Measurements from ENCODE around the gene PGM5. TPM values are rescaled to one million over a fixed set of nuclear protein-coding genes. Genes with fewer than 3 reads are reported as not detected.

The PGM5 gene
- total and polyA plus RNA-seq, 2 of the 4 experiments (the other 2 are of a cell fraction): 8.3 to 14.7 TPM

DNA sequence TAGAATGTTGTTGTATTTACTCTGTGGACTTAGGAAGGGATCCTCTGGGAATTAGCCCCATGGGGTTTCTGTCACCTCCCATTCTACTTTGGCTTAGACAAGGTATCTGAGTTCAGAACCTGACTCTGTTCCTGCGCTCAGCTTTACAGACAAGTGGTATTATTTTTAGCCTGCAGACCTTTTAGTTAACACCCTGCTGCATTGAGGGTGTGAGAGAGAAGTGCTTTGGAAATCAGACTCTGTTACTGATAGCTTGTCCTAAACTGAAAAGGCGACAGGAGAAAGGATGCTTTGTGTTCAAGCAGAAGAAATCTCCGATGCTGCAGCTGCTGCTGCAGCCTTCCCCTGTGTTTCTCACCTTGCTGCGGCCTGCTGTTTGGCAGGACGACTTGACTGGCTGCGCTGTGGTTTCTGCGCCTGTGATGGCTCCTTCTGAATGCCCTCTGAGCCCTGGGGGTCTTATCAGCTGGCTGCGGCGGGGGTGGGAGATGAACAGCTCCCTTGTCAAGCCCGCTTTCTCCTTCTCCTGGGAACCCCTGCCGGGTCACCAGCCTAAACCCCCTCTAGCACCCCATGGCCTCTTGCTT is 61.9 kb downstream of the PGM5 start:
- H3K4me3 ChIP-seq (ENCODE audit: insufficient read depth, low read depth, low read length): no peak overlapping the region
- TF ChIP-seq SMC3 (IDR thresholded peaks at IDR 0.05; ENCODE audit: low read depth, low read length): no peak
- TF ChIP-seq MAFK (IDR thresholded peaks at IDR 0.05; ENCODE audit: low read depth, low read length): no peak
- TF ChIP-seq MAZ (IDR thresholded peaks at IDR 0.05; ENCODE audit: borderline replicate concordance, low read depth, low read length): no peak
- TF ChIP-seq, protein P1, sequence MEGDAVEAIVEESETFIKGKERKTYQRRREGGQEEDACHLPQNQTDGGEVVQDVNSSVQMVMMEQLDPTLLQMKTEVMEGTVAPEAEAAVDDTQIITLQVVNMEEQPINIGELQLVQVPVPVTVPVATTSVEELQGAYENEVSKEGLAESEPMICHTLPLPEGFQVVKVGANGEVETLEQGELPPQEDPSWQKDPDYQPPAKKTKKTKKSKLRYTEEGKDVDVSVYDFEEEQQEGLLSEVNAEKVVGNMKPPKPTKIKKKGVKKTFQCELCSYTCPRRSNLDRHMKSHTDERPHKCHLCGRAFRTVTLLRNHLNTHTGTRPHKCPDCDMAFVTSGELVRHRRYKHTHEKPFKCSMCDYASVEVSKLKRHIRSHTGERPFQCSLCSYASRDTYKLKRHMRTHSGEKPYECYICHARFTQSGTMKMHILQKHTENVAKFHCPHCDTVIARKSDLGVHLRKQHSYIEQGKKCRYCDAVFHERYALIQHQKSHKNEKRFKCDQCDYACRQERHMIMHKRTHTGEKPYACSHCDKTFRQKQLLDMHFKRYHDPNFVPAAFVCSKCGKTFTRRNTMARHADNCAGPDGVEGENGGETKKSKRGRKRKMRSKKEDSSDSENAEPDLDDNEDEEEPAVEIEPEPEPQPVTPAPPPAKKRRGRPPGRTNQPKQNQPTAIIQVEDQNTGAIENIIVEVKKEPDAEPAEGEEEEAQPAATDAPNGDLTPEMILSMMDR (conservative IDR thresholded peaks at IDR 0.05; ENCODE audit: low read depth, low read length): no peak
- CTCF ChIA-PET: no interaction called here
- H4K20me1 ChIP-seq (ENCODE audit: insufficient read depth, low read length): no peaks in the 10 kb centered on the region
- H4K5ac ChIP-seq (ENCODE audit: low read depth, low read length): no peak overlapping the region
- POLR2A ChIA-PET (ENCODE audit: unreplicated experiment): no interaction called here
- no peaks in the 10 kb centered on the region for H3K36me3 ChIP-seq (ENCODE audit: control insufficient read depth, insufficient read depth, low read length)
- no peaks in the 10 kb centered on the region for H3K27me3 ChIP-seq (ENCODE audit: control insufficient read depth, insufficient read depth, low read length)
- no peak overlapping the region for H3K14ac ChIP-seq (replicated peaks; ENCODE audit: low read depth, low read length)
- no peak overlapping the region for H3K9ac ChIP-seq (ENCODE audit: low read depth, low read length)
- H3K9me1 ChIP-seq (ENCODE audit: insufficient read depth, low read length): no peaks in the 10 kb centered on the region
- no peak overlapping the region for H2BK20ac ChIP-seq (ENCODE audit: low read depth, low read length)
- in situ Hi-C loops (cut with MboI; ENCODE audit: low sequenced_read_pairs): no loop called here
- DNase-seq (no peak), ATAC-seq (ENCODE audit: low read depth) (no peak)
- H4K8ac ChIP-seq (ENCODE audit: low read depth in 2 of 2, low read length in 2 of 2): no peak overlapping the region
- no peaks in the 10 kb centered on the region for H3K9me3 ChIP-seq (ENCODE audit: control insufficient read depth, insufficient read depth, low read length)
- no TSS peak for BruUV-seq (replicated peaks)
- H3K4ac ChIP-seq (ENCODE audit: low read depth, low read length): no peak overlapping the region
- no peak overlapping the region for H2AFZ ChIP-seq (replicated peaks; ENCODE audit: low read length, poor library complexity)
- H3K27ac ChIP-seq (ENCODE audit: insufficient read depth, low read length): no peak overlapping the region
- H2BK5ac ChIP-seq (ENCODE audit: low read depth, low read length, poor library complexity, severe bottlenecking): no peak overlapping the region
- H3K23ac ChIP-seq (ENCODE audit: low read depth, low read length): no peak overlapping the region
- H2AK9ac ChIP-seq (replicated peaks; ENCODE audit: low read depth, low read length, poor library complexity): no peak overlapping the region
- H2BK120ac ChIP-seq (ENCODE audit: low read depth, low read length): no peak overlapping the region
- H3K18ac ChIP-seq (ENCODE audit: low read depth, low read length): no peak overlapping the region
- no peak overlapping the region for H2BK15ac ChIP-seq (ENCODE audit: low read depth, low read length)
- H3K4me2 ChIP-seq (ENCODE audit: low read depth, low read length): no peak overlapping the region
- dilution Hi-C loops (cut with HindIII; ENCODE audit: low sequenced_read_pairs, unreplicated experiment): no loop called here
- intact Hi-C loops (cut with micrococcal nuclease): no loop called here
- no peak overlapping the region for H4K91ac ChIP-seq (ENCODE audit: insufficient read depth, low read depth, low read length)
- H3K79me1 ChIP-seq (ENCODE audit: low read depth in 1 of 2, low read length in 2 of 2): no peaks in the 10 kb centered on the region
- no peaks in the 10 kb centered on the region for H3K4me1 ChIP-seq (ENCODE audit: control insufficient read depth, insufficient read depth, low read length)
- H3K56ac ChIP-seq (ENCODE audit: extremely low read depth, insufficient read depth, low read length): no peak overlapping the region
- no CpG with 5 or more reads among the region's 11 CpGs for WGBS, 2 experiments (ENCODE audit: extremely low coverage in 2 of 2, insufficient read length in 1 of 2)
- no peak overlapping the region for H2AK5ac ChIP-seq (ENCODE audit: low read depth, low read length)
